ENCODE data around the gene HIPK1. TPM values are rescaled to one million over a fixed set of nuclear protein-coding genes. Genes with fewer than 3 reads are reported as not detected.

The HIPK1 gene
- total RNA-seq, 2 donors from 2014 or later = 50.1 to 58.1 TPM

DNA sequence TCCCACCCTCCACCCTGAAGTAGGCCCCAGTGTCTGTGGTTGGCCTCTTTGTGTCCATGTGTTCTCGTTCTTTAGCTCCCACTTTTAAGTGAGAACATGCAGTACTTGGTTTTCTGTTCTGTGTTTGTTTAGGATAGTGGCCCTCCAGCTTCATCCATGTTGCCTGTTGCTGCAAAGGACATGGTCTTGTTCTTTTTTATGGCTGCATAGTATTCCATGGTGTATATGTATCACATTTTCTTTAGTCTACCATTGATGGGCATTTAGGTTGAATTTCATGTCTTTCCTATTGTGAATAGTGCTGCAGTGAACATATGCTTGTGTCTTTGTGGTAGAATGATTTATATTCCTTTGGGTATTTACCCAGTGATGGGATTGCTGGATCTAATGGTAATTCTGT lies 6.1 kb downstream of the HIPK1 start:
- DNase-seq (ENCODE audit: low spot score) = no peak
- no peaks in the 10 kb centered on the region for H3K36me3 ChIP-seq
- TF ChIP-seq, protein P1, sequence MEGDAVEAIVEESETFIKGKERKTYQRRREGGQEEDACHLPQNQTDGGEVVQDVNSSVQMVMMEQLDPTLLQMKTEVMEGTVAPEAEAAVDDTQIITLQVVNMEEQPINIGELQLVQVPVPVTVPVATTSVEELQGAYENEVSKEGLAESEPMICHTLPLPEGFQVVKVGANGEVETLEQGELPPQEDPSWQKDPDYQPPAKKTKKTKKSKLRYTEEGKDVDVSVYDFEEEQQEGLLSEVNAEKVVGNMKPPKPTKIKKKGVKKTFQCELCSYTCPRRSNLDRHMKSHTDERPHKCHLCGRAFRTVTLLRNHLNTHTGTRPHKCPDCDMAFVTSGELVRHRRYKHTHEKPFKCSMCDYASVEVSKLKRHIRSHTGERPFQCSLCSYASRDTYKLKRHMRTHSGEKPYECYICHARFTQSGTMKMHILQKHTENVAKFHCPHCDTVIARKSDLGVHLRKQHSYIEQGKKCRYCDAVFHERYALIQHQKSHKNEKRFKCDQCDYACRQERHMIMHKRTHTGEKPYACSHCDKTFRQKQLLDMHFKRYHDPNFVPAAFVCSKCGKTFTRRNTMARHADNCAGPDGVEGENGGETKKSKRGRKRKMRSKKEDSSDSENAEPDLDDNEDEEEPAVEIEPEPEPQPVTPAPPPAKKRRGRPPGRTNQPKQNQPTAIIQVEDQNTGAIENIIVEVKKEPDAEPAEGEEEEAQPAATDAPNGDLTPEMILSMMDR (IDR thresholded peaks at IDR 0.05) = no peak
- H3K27ac ChIP-seq = no peak overlapping the region
- peaks cover 0 to 63% of the 10 kb centered on the region in 2 donors for H3K4me1 ChIP-seq
- H3K4me3 ChIP-seq = no peak overlapping the region
- H3K27me3 ChIP-seq = no peaks in the 10 kb centered on the region
- H3K9me3 ChIP-seq = no peaks in the 10 kb centered on the region

DNA sequence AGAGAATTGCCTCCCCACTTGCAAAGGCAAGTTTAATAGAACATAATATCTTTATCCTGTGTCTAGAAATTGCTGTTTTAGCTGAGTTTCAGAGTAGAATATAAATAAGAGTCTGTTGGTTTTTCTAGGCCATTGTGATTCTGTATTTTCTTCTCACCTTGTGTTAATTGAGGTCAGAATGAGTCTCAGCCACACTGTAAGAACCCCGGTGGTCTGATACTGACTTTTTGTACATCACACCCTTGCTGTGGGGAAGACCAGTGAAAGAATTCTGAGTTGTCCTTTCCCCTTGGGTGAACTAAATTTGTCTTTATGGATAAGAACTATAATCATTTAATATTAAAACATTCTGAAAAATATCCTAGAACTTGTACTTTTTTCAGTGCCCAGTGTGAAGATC lies 6.8 kb downstream of the HIPK1 start:
- no peaks in the 10 kb centered on the region for H3K9me3 ChIP-seq
- H3K4me1 ChIP-seq = peaks cover 0 to 64% of the 10 kb centered on the region in 2 donors
- TF ChIP-seq, protein P1 (IDR thresholded peaks at IDR 0.05) = no peak
- no peaks in the 10 kb centered on the region for H3K27me3 ChIP-seq
- DNase-seq (ENCODE audit: low spot score) = no peak
- peaks cover 4% of the 10 kb centered on the region for H3K36me3 ChIP-seq
- no peak overlapping the region for H3K27ac ChIP-seq
- no peak overlapping the region for H3K4me3 ChIP-seq

DNA sequence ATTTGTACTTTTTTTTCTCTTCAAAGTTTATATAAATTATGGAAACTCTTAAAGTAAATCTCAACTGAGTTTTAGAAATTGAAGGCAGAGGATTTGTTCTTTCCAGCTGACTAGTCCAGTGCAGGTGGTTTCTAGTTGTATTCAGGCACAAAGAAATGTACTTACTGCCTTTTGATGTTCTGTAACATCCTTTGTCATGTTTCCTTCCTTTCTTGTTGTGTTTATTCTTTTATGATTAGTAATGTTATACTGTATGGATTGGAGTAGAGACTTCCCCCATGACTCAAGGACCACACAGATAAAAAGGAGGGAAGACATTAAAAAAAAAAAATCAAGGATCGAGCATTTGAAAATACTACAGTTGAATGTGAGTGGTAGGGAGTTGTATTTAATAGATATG lies 8.0 kb downstream of the HIPK1 start:
- Histone ChIP-seq H3K27me3 (no peaks in the 10 kb centered on the region), H3K27ac (no peak overlapping the region), H3K9me3 (no peaks in the 10 kb centered on the region), H3K4me3 (no peak overlapping the region), H3K36me3 (peaks cover 13% of the 10 kb centered on the region), H3K4me1 (peaks cover 0 to 57% of the 10 kb centered on the region in 2 donors)
- TF ChIP-seq, protein P1 (IDR thresholded peaks at IDR 0.05) = no peak
- no peak for DNase-seq (ENCODE audit: low spot score)

DNA sequence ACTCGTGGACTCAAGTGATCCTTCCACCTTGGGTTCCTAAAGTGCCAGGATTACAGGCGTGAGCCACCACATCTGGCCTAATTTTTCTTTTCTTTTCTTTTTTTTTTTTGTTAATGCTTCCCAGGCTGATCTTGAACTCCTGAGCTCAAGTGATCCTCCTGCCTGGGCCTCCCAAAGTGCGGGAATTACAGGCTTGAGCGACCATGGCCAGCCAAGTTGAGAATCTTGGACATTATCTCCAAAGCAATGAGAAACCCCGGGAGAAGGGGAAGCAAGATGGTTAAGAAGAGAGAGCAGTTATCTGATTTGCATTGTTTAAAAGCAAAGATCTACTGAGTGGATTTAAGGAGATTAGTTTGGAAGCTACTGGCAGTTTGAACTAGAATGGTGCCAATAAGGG lies 9.1 kb downstream of the HIPK1 start:
- Histone ChIP-seq H3K9me3 (no peaks in the 10 kb centered on the region), H3K4me1 (peaks cover 0 to 47% of the 10 kb centered on the region in 2 donors)
- DNase-seq (ENCODE audit: low spot score) = no peak

DNA sequence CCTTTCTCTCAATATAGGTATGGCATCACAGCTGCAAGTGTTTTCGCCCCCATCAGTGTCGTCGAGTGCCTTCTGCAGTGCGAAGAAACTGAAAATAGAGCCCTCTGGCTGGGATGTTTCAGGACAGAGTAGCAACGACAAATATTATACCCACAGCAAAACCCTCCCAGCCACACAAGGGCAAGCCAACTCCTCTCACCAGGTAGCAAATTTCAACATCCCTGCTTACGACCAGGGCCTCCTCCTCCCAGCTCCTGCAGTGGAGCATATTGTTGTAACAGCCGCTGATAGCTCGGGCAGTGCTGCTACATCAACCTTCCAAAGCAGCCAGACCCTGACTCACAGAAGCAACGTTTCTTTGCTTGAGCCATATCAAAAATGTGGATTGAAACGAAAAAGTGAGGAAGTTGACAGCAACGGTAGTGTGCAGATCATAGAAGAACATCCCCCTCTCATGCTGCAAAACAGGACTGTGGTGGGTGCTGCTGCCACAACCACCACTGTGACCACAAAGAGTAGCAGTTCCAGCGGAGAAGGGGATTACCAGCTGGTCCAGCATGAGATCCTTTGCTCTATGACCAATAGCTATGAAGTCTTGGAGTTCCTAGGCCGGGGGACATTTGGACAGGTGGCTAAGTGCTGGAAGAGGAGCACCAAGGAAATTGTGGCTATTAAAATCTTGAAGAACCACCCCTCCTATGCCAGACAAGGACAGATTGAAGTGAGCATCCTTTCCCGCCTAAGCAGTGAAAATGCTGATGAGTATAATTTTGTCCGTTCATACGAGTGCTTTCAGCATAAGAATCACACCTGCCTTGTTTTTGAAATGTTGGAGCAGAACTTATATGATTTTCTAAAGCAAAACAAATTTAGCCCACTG lies 11.5 kb downstream of the HIPK1 start:
- TF ChIP-seq, protein P1 (IDR thresholded peaks at IDR 0.05) = no peak
- peak overlapping the region in 1 of 2 donors; percentile 32 for H3K27ac ChIP-seq
- peaks cover 0 to 34% of the 10 kb centered on the region in 2 donors for H3K4me1 ChIP-seq

More for the DNA sequence above, 9.1 kb downstream of the HIPK1 start:
- TF ChIP-seq, protein P1 (IDR thresholded peaks at IDR 0.05) = no peak
- no peak overlapping the region for H3K4me3 ChIP-seq
- no peak overlapping the region for H3K27ac ChIP-seq
- H3K27me3 ChIP-seq = no peaks in the 10 kb centered on the region
- H3K36me3 ChIP-seq = peaks cover 18% of the 10 kb centered on the region

More for the DNA sequence above, 11.5 kb downstream of the HIPK1 start:
- no peaks in the 10 kb centered on the region for H3K27me3 ChIP-seq
- no peak for DNase-seq (ENCODE audit: low spot score)
- peaks cover 20% of the 10 kb centered on the region for H3K36me3 ChIP-seq
- H3K4me3 ChIP-seq = no peak overlapping the region
- no peaks in the 10 kb centered on the region for H3K9me3 ChIP-seq

Measured in right atrium auricular region (tissue), 2 donors.